ENCODE measurements around the gene LY6G6F. TPM values are rescaled to one million over a fixed set of nuclear protein-coding genes. Genes with fewer than 3 reads are reported as not detected.

Gene LY6G6F
- polyA plus RNA-seq, 2 donors, result not detected

GRCh38 chr6:31736021-31736767, 29.5 kb downstream of the LY6G6F start, which contains the start of gene CLIC1:
TSS of gene CLIC1 (minus strand) at chr6:31736530. CDS start at chr6:31736300, 230 bp downstream.
- H3K4me3 ChIP-seq (ENCODE audit: low read depth in 1 of 2, low read length in 2 of 2), result peak within 1 kb of the TSS; percentile 60 to 88
- H3K27me3 ChIP-seq (ENCODE audit: control insufficient read depth in 1 of 2, insufficient read depth in 2 of 2, low read length in 2 of 2), result no peaks in the 10 kb centered on the region
- peak within 1 kb of the TSS; percentile 96 to 98 for H3K27ac ChIP-seq (ENCODE audit: low read depth in 2 of 2, low read length in 1 of 2)
- WGBS, 2 donors, result 0 to 1% methylated on average over 24 of the region's 24 CpGs
- H3K4me1 ChIP-seq (ENCODE audit: control insufficient read depth in 2 of 2, insufficient read depth in 2 of 2, low read length in 1 of 2), result peaks cover 3 to 17% of the 10 kb centered on the region in 2 donors
- H3K36me3 ChIP-seq (ENCODE audit: control insufficient read depth in 2 of 2, insufficient read depth in 2 of 2, low read length in 1 of 2), result peaks cover 14 to 16% of the 10 kb centered on the region in 2 donors
- no peaks in the 10 kb centered on the region for H3K9me3 ChIP-seq (ENCODE audit: control insufficient read depth in 2 of 2, insufficient read depth in 1 of 2, low read depth in 1 of 2, low read length in 1 of 2)

GRCh38 chr6:31736768-31737314, 30.2 kb downstream of the LY6G6F start:
- H3K4me3 ChIP-seq (ENCODE audit: low read depth in 1 of 2, low read length in 2 of 2), result peak overlapping the region; percentile 60 to 88
- WGBS, 2 donors, result 31 to 32% methylated on average over 10 of the region's 10 CpGs

GRCh38 chr6:31737315-31737990, 30.8 kb downstream of the LY6G6F start:
- peaks cover 3 to 17% of the 10 kb centered on the region in 2 donors for H3K4me1 ChIP-seq (ENCODE audit: control insufficient read depth in 2 of 2, insufficient read depth in 2 of 2, low read length in 1 of 2)
- 42 to 52% methylated on average over 7 of the region's 7 CpGs for WGBS, 2 donors
- H3K27me3 ChIP-seq (ENCODE audit: control insufficient read depth in 1 of 2, insufficient read depth in 2 of 2, low read length in 2 of 2), result no peaks in the 10 kb centered on the region
- H3K36me3 ChIP-seq (ENCODE audit: control insufficient read depth in 2 of 2, insufficient read depth in 2 of 2, low read length in 1 of 2), result peaks cover 10 to 12% of the 10 kb centered on the region in 2 donors
- no peaks in the 10 kb centered on the region for H3K9me3 ChIP-seq (ENCODE audit: control insufficient read depth in 2 of 2, insufficient read depth in 1 of 2, low read depth in 1 of 2, low read length in 1 of 2)
- H3K27ac ChIP-seq (ENCODE audit: low read depth in 2 of 2, low read length in 1 of 2), result peak overlapping the region; percentile 96 to 98
- peak overlapping the region in 1 of 2 donors; percentile 15 for H3K4me3 ChIP-seq (ENCODE audit: low read depth in 1 of 2, low read length in 2 of 2)

More at GRCh38 chr6:31736768-31737314, 30.2 kb downstream of the LY6G6F start:
- peaks cover 3 to 17% of the 10 kb centered on the region in 2 donors for H3K4me1 ChIP-seq (ENCODE audit: control insufficient read depth in 2 of 2, insufficient read depth in 2 of 2, low read length in 1 of 2)
- H3K27me3 ChIP-seq (ENCODE audit: control insufficient read depth in 1 of 2, insufficient read depth in 2 of 2, low read length in 2 of 2), result no peaks in the 10 kb centered on the region
- peak overlapping the region; percentile 96 to 97 for H3K27ac ChIP-seq (ENCODE audit: low read depth in 2 of 2, low read length in 1 of 2)
- H3K9me3 ChIP-seq (ENCODE audit: control insufficient read depth in 2 of 2, insufficient read depth in 1 of 2, low read depth in 1 of 2, low read length in 1 of 2), result no peaks in the 10 kb centered on the region
- peaks cover 13 to 15% of the 10 kb centered on the region in 2 donors for H3K36me3 ChIP-seq (ENCODE audit: control insufficient read depth in 2 of 2, insufficient read depth in 2 of 2, low read length in 1 of 2)

- Histone ChIP-seq H3K36me3 (ENCODE audit: control insufficient read depth in 2 of 2, insufficient read depth in 2 of 2, low read length in 1 of 2) (peaks cover 7 to 12% of the 10 kb centered on the region in 2 donors), H3K4me1 (ENCODE audit: control insufficient read depth in 2 of 2, insufficient read depth in 2 of 2, low read length in 1 of 2) (peaks cover 3 to 17% of the 10 kb centered on the region in 2 donors), H3K27ac (ENCODE audit: low read depth in 2 of 2, low read length in 1 of 2) (peak overlapping the region; percentile 96 to 98), H3K27me3 (ENCODE audit: control insufficient read depth in 1 of 2, insufficient read depth in 2 of 2, low read length in 2 of 2) (no peaks in the 10 kb centered on the region), H3K4me3 (ENCODE audit: low read depth in 1 of 2, low read length in 2 of 2) (peak overlapping the region; percentile 2 to 15), H3K9me3 (ENCODE audit: control insufficient read depth in 2 of 2, insufficient read depth in 1 of 2, low read depth in 1 of 2, low read length in 1 of 2) (no peaks in the 10 kb centered on the region)
- 9 to 14% methylated on average over 6 of the region's 6 CpGs for WGBS, 2 donors
These were observed 31.6 kb downstream of the LY6G6F start for GRCh38 chr6:31737991-31738979.

GRCh38 chr6:31739639-31740396, 33.2 kb downstream of the LY6G6F start, which contains the start of gene MSH5:
TSS of gene MSH5 (plus strand) at chr6:31740005. CDS start at chr6:31740467, 462 bp downstream.
- Histone ChIP-seq H3K27me3 (ENCODE audit: control insufficient read depth in 1 of 2, insufficient read depth in 2 of 2, low read length in 2 of 2) (no peaks in the 10 kb centered on the region), H3K9me3 (ENCODE audit: control insufficient read depth in 2 of 2, insufficient read depth in 1 of 2, low read depth in 1 of 2, low read length in 1 of 2) (no peaks in the 10 kb centered on the region), H3K4me1 (ENCODE audit: control insufficient read depth in 2 of 2, insufficient read depth in 2 of 2, low read length in 1 of 2) (peaks cover 3 to 10% of the 10 kb centered on the region in 2 donors), H3K4me3 (ENCODE audit: low read depth in 1 of 2, low read length in 2 of 2) (peak within 1 kb of the TSS; percentile 74 to 83), H3K27ac (ENCODE audit: low read depth in 2 of 2, low read length in 1 of 2) (peak within 1 kb of the TSS; percentile 96 to 98), H3K36me3 (ENCODE audit: control insufficient read depth in 2 of 2, insufficient read depth in 2 of 2, low read length in 1 of 2) (no peaks in the 10 kb centered on the region)
- 1% methylated on average over 58 of the region's 58 CpGs for WGBS, 2 donors

GRCh38 chr6:31740397-31741223, 33.9 kb downstream of the LY6G6F start:
- peak overlapping the region; percentile 78 to 98 for H3K27ac ChIP-seq (ENCODE audit: low read depth in 2 of 2, low read length in 1 of 2)
- WGBS, 2 donors, result 14 to 16% methylated on average over 29 of the region's 29 CpGs

GRCh38 chr6:31741815-31742214, 35.1 kb downstream of the LY6G6F start:
- Histone ChIP-seq H3K9me3 (ENCODE audit: control insufficient read depth in 2 of 2, insufficient read depth in 1 of 2, low read depth in 1 of 2, low read length in 1 of 2) (no peaks in the 10 kb centered on the region), H3K27ac (ENCODE audit: low read depth in 2 of 2, low read length in 1 of 2) (peak overlapping the region in 1 of 2 donors; percentile 3), H3K36me3 (ENCODE audit: control insufficient read depth in 2 of 2, insufficient read depth in 2 of 2, low read length in 1 of 2) (no peaks in the 10 kb centered on the region), H3K4me3 (ENCODE audit: low read depth in 1 of 2, low read length in 2 of 2) (no peak overlapping the region), H3K4me1 (ENCODE audit: control insufficient read depth in 2 of 2, insufficient read depth in 2 of 2, low read length in 1 of 2) (peaks cover 1 to 7% of the 10 kb centered on the region in 2 donors), H3K27me3 (ENCODE audit: control insufficient read depth in 1 of 2, insufficient read depth in 2 of 2, low read length in 2 of 2) (no peaks in the 10 kb centered on the region)
- WGBS, 2 donors, result 72 to 76% methylated on average over 2 of the region's 2 CpGs

More at GRCh38 chr6:31740397-31741223, 33.9 kb downstream of the LY6G6F start:
- Histone ChIP-seq H3K9me3 (ENCODE audit: control insufficient read depth in 2 of 2, insufficient read depth in 1 of 2, low read depth in 1 of 2, low read length in 1 of 2) (no peaks in the 10 kb centered on the region), H3K4me1 (ENCODE audit: control insufficient read depth in 2 of 2, insufficient read depth in 2 of 2, low read length in 1 of 2) (peaks cover 3 to 10% of the 10 kb centered on the region in 2 donors), H3K36me3 (ENCODE audit: control insufficient read depth in 2 of 2, insufficient read depth in 2 of 2, low read length in 1 of 2) (no peaks in the 10 kb centered on the region), H3K27me3 (ENCODE audit: control insufficient read depth in 1 of 2, insufficient read depth in 2 of 2, low read length in 2 of 2) (no peaks in the 10 kb centered on the region), H3K4me3 (ENCODE audit: low read depth in 1 of 2, low read length in 2 of 2) (peak overlapping the region; percentile 74 to 83)

GRCh38 chr6:31742894-31743293, 36.2 kb downstream of the LY6G6F start:
- WGBS, 2 donors, result 80 to 84% methylated on average over 3 of the region's 3 CpGs
- Histone ChIP-seq H3K27me3 (ENCODE audit: control insufficient read depth in 1 of 2, insufficient read depth in 2 of 2, low read length in 2 of 2) (no peaks in the 10 kb centered on the region), H3K4me3 (ENCODE audit: low read depth in 1 of 2, low read length in 2 of 2) (no peak overlapping the region), H3K27ac (ENCODE audit: low read depth in 2 of 2, low read length in 1 of 2) (no peak overlapping the region), H3K9me3 (ENCODE audit: control insufficient read depth in 2 of 2, insufficient read depth in 1 of 2, low read depth in 1 of 2, low read length in 1 of 2) (no peaks in the 10 kb centered on the region), H3K36me3 (ENCODE audit: control insufficient read depth in 2 of 2, insufficient read depth in 2 of 2, low read length in 1 of 2) (peaks cover 0 to 3% of the 10 kb centered on the region in 2 donors), H3K4me1 (ENCODE audit: control insufficient read depth in 2 of 2, insufficient read depth in 2 of 2, low read length in 1 of 2) (peaks cover 0 to 7% of the 10 kb centered on the region in 2 donors)

Data from esophagus (tissue), 2 donors.